ENCODE data around the gene GAGE12G.
"Not testable (repeated sequence)": the region's sequence is repeated elsewhere in the genome, so short reads cannot be mapped to it uniquely, and the experiment has no call there.

GAGE12G gene

GRCh38 chrX:49570100-49570499 lies at the start of gene GAGE12G:
Gene GAGE12G (plus strand): TSS chrX:49570400. CDS start chrX:49571555, 1,155 bp downstream.
- not testable (repeated sequence) for DNase-seq

- not testable (repeated sequence) for DNase-seq
Observed at GRCh38 chrX:49531877-49532276, 38.3 kb upstream of the GAGE12G start, which contains the start of gene GAGE12C. Gene GAGE12C (plus strand): TSS chrX:49532177. CDS start chrX:49533332, 1,155 bp downstream.

- DNase-seq = not testable (repeated sequence)
Observed at GRCh38 chrX:49541433-49541832, 28.8 kb upstream of the GAGE12G start, which contains the start of gene GAGE12D. Gene GAGE12D (plus strand): TSS chrX:49541733. CDS start chrX:49542888, 1,155 bp downstream.

- DNase-seq = not testable (repeated sequence)
Observed at GRCh38 chrX:49550989-49551388, 19.2 kb upstream of the GAGE12G start, which contains the start of gene GAGE12E. Gene GAGE12E (plus strand): TSS chrX:49551289. CDS start chrX:49552444, 1,155 bp downstream.

- DNase-seq = not testable (repeated sequence)
Observed at GRCh38 chrX:49560542-49560941, 9.7 kb upstream of the GAGE12G start, which contains the start of gene GAGE12F. Gene GAGE12F (plus strand): TSS chrX:49560842. CDS start chrX:49561997, 1,155 bp downstream.

GRCh38 chrX:49568728-49569127 lies 1.5 kb upstream of the GAGE12G start:
- DNase-seq = peak in 1 of 2 donors; percentile 1

- DNase-seq = not testable (repeated sequence)
Observed at GRCh38 chrX:49569152-49569551, 1.0 kb upstream of the GAGE12G start.

- not testable (repeated sequence) for DNase-seq
Observed at GRCh38 chrX:49579649-49580048, 9.4 kb downstream of the GAGE12G start, which contains the start of gene GAGE12H. Gene GAGE12H (plus strand): TSS chrX:49579949. CDS start chrX:49581104, 1,155 bp downstream.

GRCh38 chrX:49589196-49589595 lies 19.0 kb downstream of the GAGE12G start, which contains the start of gene GAGE2A:
Gene GAGE2A (plus strand): TSS chrX:49589496. CDS start chrX:49590651, 1,155 bp downstream.
- not testable (repeated sequence) for DNase-seq

- not testable (repeated sequence) for DNase-seq
Observed at GRCh38 chrX:49589769-49590478, 19.7 kb downstream of the GAGE12G start.

GRCh38 chrX:49590488-49590887 lies 20.3 kb downstream of the GAGE12G start:
- not testable (repeated sequence) for DNase-seq

GRCh38 chrX:49598720-49599119 lies 28.5 kb downstream of the GAGE12G start, which contains the start of gene GAGE1:
Gene GAGE1 (plus strand): TSS chrX:49599020. CDS start chrX:49600175, 1,155 bp downstream.
- DNase-seq = not testable (repeated sequence)

- no peak for DNase-seq
Observed at GRCh38 chrX:49610718-49611310, 40.6 kb downstream of the GAGE12G start.

GRCh38 chrX:49618574-49618973 lies 48.4 kb downstream of the GAGE12G start:
- DNase-seq = no peak
